Fibroblast of the aortic adventitia (primary cell): ENCODE results near the gene RHNO1. TPM values are rescaled to one million over a fixed set of nuclear protein-coding genes. Genes with fewer than 3 reads are reported as not detected.
A peak's percentile ranks its signal among the peaks of the same experiment; 100 is the strongest.

Experiments used
- DNase-seq: peaks from one replicate; pipeline ENCODE4 v3.0.0-alpha.2; 2010; ENCODE audit warnings: low read depth
- H3K4me3 ChIP-seq: 2 replicates; pipeline ENCODE4 v1.5.1; 2011; ENCODE audit warnings: low read depth, mild to moderate bottlenecking, control low read depth, low read length, moderate library complexity
- total RNA-seq: library from RNA; depleted of rRNA; stranded (reverse); fragments of >200 nt; gene quantifications from 2 replicates; pipeline ENCODE4 v1.2.3, GENCODE V29; 2012; ENCODE audit warnings: low replicate concordance
- TF ChIP-seq, protein P1 (sequence below): IDR thresholded peaks from 2 replicates; pipeline ENCODE4 v1.5.1; 2011; ENCODE audit warnings: mild to moderate bottlenecking, low read length, control low read depth, inconsistent platforms; ENCODE audit not compliant: insufficient read depth

The RHNO1 gene
- total RNA-seq, 1 donor: 41.4 TPM

DNA sequence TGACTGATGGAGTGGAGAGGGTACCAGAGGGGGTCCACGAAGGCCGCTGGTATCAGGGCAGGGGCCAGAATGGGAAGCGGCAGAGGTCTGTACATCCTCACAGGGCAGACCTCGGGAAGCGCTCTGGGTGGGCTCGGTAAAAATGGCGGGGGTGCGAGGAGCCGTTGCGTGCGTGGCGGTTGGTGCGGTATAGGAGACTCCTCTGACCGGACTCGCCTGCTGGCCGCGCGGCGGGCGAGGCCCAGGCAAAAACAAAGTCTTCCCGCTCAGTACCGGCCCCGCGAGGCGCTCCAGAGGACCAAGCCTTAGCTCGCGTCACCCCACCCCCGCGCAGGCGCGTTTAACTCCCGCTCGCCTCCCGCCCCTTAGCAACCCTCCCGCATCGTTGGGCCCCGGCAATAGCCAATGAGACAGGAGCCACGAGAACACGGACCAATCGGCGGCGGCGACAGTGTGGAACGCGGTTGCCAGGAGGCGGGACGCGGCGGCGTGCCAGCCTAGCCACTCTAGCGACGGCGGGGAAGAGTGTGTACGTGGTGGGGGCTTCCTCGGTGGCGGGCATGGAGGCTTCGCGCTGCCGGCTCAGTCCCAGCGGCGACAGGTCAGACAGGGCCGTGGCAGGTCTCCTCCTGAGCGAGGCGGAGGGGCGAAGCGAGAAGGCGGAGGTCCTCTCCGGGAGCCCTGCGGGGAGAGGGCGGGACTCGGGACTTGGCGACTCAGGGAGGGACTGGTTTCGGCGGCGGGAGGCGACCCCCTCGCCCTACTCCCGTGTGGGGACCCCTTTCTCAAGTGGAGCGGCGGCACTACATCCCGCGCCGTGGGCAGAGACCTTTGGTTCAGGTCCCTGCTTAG lies 13.6 kb downstream of the RHNO1 start, which contains the start of gene TULP3:
Gene TULP3 (plus strand): TSS at position 504 of the 852 bp plus-strand sequence. CDS start 57 bp downstream, at position 561.
- peak; percentile 97 for DNase-seq
- TF ChIP-seq, protein P1, sequence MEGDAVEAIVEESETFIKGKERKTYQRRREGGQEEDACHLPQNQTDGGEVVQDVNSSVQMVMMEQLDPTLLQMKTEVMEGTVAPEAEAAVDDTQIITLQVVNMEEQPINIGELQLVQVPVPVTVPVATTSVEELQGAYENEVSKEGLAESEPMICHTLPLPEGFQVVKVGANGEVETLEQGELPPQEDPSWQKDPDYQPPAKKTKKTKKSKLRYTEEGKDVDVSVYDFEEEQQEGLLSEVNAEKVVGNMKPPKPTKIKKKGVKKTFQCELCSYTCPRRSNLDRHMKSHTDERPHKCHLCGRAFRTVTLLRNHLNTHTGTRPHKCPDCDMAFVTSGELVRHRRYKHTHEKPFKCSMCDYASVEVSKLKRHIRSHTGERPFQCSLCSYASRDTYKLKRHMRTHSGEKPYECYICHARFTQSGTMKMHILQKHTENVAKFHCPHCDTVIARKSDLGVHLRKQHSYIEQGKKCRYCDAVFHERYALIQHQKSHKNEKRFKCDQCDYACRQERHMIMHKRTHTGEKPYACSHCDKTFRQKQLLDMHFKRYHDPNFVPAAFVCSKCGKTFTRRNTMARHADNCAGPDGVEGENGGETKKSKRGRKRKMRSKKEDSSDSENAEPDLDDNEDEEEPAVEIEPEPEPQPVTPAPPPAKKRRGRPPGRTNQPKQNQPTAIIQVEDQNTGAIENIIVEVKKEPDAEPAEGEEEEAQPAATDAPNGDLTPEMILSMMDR: peak; percentile 34
- H3K4me3 ChIP-seq: peak within 1 kb of the TSS; percentile 94

DNA sequence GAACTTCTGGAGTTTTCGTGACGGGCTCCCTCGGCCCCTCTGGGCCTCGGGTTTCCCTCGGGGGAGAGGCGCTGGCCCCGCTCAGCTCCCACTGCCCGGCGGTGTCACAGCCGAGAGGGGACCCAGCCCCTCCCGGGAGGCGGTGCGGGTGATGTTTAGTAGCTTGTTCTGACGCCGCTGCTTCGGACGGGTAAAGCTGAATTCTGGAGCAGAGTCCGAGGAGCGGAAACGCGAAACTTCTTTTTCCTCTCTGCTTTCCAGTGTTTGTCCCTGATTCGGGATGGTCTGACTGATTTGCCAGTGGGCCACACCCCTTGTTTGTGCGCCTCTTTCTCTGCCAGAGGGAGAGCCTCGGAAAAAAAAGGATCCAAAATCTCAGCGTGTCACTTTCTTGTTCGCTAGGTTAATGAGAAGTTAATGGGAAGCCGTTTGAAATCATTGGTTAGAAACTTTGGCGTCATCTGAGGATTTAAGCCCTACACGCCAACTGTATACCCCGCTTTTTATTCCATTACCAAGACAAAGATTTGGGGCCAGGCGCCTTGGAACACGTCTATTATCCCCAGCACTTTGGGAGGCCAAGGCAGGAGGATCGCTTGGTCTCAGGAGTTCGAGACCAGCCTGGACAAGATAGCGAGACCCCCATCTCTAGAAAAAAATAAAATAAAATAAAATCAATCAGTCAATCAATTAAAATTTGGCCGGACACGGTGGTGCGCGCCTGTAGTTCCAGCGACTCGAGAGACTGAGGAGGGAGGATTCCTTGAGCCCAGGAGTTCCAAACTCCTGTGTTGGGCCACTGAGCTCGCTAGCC lies 14.4 kb downstream of the RHNO1 start:
- TF ChIP-seq, protein P1: no peak
- H3K4me3 ChIP-seq: peak overlapping the region; percentile 94
- peak; percentile 76 for DNase-seq

DNA sequence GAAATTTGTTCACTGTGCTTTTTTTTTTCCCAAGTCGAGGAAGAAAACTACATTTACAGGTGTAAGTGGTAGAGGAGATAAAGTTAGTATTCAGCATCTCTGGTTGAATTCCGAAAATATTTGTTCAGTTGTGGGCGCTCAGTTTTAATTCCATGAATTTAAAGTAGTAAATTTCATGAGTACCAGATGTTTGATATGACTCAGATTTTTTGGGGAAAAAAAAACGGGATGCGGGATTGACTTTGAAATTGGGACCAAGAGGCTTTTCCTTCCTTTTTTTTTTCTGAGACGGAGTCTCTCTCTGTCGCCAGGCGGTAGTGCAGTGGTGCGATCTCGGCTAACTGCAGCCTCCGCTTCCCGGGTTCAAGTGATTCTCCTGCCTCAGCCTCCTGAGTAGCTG lies 15.2 kb downstream of the RHNO1 start:
- H3K4me3 ChIP-seq: peak overlapping the region; percentile 94
- TF ChIP-seq, protein P1: no peak
- peak; percentile 55 for DNase-seq

DNA sequence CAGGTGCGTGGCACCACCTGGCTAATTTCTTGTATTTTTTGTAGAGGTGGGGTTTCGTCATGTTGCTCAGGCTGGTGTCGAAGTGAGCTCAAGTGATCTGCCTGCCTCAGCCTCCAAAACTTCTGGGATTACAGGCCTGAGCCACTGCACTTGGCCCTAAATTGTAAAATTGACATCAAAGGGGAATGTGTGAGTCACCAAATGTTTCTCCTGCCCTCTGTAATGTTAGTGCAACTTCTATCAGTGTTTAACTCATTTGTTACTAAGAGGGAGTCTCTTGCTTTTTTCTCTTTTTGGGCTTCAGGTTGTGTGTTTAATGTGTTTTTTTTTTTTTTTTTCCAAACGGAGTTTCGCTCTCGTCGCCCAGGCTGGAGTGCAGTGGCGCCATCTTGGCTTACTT lies 16.0 kb downstream of the RHNO1 start:
- peak; percentile 95 for DNase-seq

DNA sequence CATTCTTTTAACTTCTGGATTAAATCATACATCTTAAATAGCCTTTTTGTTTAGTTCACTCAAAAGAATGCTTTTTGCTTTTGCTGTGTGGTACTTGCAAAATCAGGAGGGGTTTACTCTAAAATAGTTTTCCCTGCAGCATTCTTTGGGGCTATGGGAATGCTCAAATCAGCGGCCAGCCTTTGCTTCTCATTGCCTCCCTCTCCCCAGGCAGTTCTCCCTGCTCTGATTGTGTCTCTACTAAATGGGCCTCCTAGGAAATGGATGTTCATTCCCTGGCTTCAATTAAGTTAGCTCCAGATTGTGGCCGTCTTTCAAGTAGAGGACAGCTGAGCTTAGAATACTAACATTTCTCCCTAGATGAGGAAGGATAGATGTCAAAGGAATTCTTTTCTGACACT lies 18.0 kb downstream of the RHNO1 start:
- DNase-seq: peak; percentile 48
- TF ChIP-seq, protein P1: no peak
- H3K4me3 ChIP-seq: no peak overlapping the region

More for the DNA sequence above, 16.0 kb downstream of the RHNO1 start:
- peak overlapping the region; percentile 31 for H3K4me3 ChIP-seq
- TF ChIP-seq, protein P1: no peak

DNA sequence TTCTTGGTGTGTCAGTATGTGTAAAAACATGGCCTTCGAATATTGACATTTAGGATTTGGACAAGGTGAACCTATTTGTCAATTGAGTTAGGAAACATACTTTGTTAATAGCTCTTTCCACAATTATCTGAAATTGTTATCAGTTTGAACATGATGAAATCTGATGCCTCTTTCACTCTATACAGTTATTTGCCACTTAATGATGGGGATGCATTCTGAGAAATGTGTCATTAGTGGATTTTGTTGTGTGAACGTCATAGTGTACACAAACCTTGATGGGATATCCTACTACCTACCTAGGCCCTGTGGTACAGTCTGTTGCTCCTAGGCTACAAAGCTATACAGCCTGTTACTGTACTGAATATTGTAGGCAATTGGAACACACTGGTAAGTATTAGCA lies 18.5 kb downstream of the RHNO1 start:
- TF ChIP-seq, protein P1: no peak
- no peak overlapping the region for H3K4me3 ChIP-seq
- peak; percentile 12 for DNase-seq
